SHP77 treated with DMSO at 0.1 percent for 48 hours (cell line): ENCODE measurements around the gene NXPE2.
"Not testable (repeated sequence)": the region's sequence is repeated elsewhere in the genome, so short reads cannot be mapped to it uniquely, and the experiment has no call there.

ENCODE experiments used
- DNase-seq: peaks from one replicate; lab custom pipeline; 2025; lab: John Stamatoyannopoulos, UW

NXPE2 gene

GRCh38 chr11:114678125-114679036 is at the start of gene NXPE2:
Gene NXPE2, plus strand, starts transcription at chr11:114678527. Its CDS starts 49 bp downstream, at chr11:114678576.
- no peak for DNase-seq

- DNase-seq, result not testable (repeated sequence)
These were observed 46.8 kb upstream of the NXPE2 start for GRCh38 chr11:114631445-114631965.

DNA sequence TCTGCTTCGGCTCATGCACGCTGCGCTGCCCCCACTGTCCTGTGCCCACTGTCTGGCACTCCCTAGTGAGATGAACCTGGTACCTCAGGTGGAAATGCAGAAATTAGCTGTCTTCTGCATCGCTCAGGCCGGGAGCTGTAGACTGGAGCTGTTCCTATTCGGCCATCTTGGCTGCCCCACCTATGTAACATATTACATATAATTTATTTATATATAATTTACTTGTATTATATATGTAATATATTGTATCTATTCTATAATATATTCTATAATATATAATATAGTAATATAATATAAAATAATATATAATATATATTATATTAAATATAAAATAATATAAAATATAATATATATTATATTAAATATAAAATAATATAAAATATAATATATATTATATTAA is 38.9 kb upstream of the NXPE2 start:
- DNase-seq, result peak; percentile 36

DNA sequence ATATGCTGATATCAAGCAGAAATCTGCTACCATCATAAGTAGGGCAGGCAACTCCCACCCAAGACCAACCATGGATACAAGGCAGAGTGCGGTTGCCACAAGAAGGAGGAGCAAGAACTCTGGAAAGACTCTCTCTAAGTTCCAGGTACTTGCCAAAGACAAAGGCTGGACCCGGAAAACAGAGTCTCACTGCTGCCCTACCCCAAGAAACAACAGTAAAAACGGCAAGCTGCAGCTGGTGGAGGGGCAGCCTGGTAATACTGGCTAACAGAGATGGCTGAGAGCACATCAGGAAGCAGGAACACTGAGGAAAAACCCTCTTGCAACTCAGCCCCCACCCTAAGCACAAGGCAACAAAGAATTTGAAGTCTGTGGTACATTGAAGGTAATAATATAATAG is 27.7 kb upstream of the NXPE2 start:
- no peak for DNase-seq

GRCh38 chr11:114651145-114651718 is 27.1 kb upstream of the NXPE2 start:
- DNase-seq, result no peak

- no peak for DNase-seq
These were observed 25.2 kb upstream of the NXPE2 start for GRCh38 chr11:114653148-114653547.

DNA sequence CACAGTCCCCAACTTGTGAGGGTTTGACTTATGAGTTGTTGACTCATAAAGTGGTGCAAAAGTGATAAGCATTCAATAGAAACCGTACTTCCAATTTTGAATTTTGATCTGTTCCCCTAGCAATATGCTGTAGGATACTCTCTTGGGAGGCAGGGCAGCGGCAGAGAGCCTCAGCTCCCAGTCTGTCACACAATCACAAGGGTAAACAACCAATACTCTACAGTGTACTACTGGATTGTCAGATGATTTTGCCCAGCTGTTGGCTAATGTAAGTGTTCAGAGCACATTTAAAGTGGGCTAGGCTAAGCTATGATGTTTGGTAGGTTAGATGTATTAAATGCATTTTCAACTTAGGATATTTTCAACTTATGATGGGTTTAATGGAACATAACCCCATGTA is 13.7 kb upstream of the NXPE2 start:
- no peak for DNase-seq

GRCh38 chr11:114666760-114667159 is 11.6 kb upstream of the NXPE2 start:
- no peak for DNase-seq

GRCh38 chr11:114668109-114668508 is 10.2 kb upstream of the NXPE2 start:
- no peak for DNase-seq

DNA sequence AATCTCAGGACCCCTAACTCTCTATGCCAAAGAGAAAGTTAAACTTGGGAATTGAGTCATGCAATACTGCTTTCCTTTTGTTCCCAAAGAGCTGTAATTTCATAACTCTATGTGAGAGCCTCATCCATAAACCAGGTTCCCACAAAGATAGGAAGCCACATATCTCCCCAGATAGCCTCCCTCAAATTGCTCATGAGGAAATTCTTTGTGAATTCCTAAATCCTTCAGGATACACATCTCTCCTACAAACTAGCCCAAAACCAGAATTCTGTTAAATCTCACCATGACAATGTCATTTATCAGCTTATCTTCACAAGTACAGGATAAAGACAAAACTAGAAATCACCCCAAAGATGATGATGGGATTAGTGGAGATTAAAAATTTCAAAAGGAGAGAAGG is 4.7 kb upstream of the NXPE2 start:
- DNase-seq, result no peak

- DNase-seq, result no peak
These were observed 1.2 kb downstream of the NXPE2 start for GRCh38 chr11:114679505-114679904.

- DNase-seq, result no peak
These were observed 4.7 kb downstream of the NXPE2 start for GRCh38 chr11:114683007-114683406.

DNA sequence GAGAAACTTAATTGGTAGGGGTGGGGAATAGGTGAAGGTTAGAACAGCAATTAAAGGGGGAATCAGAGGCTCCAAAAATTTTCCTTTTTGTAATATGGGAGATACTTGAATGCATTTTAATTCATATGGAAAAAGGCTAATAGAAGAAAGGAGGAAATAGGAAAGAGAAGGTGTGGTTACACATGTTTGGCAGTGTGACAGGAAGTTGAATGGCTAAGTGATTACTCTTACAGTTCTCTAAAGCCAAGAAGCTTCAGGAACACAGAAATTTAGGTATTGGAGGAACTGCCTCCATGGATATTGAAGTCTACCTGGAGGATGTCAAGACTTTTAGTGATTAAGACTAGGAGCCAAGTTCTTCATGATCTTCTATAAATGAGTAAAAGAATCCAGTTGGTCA is 6.3 kb downstream of the NXPE2 start:
- no peak for DNase-seq

- no peak for DNase-seq
These were observed 6.8 kb downstream of the NXPE2 start for GRCh38 chr11:114685097-114685496.

- no peak for DNase-seq
These were observed 27.1 kb downstream of the NXPE2 start for GRCh38 chr11:114705280-114706024.

DNA sequence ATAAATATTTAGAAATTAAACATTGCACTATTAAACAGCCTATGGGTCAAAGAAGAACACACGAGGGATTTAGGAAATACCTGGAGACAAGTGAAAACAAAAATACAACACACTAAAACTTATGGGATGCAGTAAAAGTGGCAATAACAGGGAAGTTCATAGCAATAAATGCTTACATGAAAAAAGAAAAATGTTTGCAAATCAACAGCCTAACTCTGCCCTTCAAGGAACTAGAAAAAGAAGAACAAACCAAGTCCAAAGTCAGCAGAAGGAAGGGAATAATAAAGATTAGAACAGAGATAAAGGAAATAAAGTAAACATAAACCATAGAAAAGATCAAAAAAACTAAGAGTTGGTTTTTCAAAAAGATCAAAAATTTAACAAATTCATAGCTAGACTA is 31.6 kb downstream of the NXPE2 start:
- DNase-seq, result no peak

DNA sequence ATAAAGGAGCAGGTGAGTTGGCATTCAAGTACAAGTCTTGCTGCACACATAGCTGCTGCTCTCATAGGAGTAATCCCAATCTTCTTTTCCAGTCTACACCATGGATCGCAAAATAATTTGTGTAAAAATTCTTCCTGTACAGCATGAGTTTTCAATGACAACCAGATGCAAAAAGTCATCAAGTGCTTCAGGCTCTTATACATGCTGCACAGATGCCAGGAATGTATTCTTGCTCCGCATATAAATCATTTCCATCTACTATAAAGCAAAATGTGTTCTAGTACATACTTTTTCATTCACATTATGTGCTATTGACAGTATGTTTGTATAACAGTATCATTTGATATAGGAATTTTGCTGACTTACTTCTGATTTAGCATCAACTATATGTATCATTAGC is 35.4 kb downstream of the NXPE2 start:
- DNase-seq, result no peak

- DNase-seq, result no peak
These were observed 41.2 kb downstream of the NXPE2 start for GRCh38 chr11:114719562-114719961.

DNA sequence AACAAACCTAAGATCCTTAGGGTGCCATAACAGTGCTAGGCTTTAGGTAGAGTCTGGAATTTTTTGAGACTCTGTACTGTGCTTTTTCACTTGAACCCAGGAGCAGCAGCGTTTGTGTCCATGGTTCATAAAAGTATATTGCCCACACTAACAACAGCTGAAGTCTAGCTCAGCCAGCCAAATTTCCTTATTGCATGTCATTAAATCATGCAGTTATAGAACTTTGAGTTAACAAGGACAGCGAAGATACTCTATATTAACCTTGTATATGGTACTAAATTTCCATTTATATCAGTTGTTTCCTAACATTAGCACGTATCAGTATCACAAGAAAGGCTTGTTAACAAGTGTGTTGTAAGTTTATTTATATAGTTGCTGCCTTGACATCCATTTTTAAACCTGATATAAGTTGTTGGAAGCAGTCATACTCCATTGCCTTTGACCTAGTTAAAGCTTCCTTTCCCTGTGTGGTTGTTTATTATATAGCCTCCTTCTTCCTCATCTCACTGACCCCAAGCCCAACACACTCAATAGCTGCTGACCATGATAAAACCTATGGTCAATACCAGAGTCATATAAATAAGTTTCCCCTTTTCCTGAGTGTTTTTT is 46.7 kb downstream of the NXPE2 start:
- no peak for DNase-seq

DNA sequence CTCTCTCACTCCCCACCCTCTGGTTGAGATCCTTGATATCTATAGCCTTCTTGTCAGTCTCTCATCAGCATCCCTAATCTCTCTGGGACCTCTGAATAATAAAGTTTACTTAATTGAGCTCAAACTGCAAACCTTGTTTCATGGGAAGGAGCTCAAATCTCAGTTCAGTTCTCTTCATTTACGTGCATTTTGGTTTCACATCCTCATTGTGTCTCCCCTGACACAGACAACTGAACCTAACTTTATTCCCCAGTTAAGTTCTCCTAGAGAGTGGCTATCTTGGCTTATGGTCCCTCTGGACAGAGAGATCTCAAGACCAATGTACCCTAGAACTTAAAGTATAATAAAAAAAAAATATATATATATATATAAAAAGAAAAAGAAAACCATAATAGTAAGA is 47.3 kb downstream of the NXPE2 start:
- no peak for DNase-seq

- DNase-seq, result no peak
These were observed 58.5 kb downstream of the NXPE2 start for GRCh38 chr11:114736806-114737205.

DNA sequence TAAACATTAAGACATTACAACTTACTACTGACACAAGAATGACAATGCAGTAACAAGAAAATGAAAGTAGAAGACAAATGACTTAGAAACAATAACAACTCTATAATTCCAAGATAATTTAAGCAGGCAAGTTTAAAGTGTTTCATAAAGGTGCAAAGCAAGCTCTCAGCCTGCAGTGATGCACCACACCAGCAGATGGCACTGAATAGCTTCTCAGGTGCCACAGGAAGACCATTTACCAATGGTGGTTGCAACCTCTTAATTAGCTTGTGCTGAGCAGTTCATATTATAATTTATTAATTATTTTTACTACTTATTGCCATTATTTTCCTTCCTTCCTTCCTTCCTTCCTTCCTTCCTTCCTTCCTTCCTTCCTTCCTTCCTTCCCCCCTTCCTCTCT is 60.6 kb downstream of the NXPE2 start:
- peak; percentile 12 for DNase-seq
